ENCODE measurements around the gene MLLT3. TPM values are rescaled to one million over a fixed set of nuclear protein-coding genes. Genes with fewer than 3 reads are reported as not detected.
A peak's percentile ranks its signal among the peaks of the same experiment; 100 is the strongest.

The MLLT3 gene
- polyA plus RNA-seq, 1 donor, result 75.7 TPM

DNA sequence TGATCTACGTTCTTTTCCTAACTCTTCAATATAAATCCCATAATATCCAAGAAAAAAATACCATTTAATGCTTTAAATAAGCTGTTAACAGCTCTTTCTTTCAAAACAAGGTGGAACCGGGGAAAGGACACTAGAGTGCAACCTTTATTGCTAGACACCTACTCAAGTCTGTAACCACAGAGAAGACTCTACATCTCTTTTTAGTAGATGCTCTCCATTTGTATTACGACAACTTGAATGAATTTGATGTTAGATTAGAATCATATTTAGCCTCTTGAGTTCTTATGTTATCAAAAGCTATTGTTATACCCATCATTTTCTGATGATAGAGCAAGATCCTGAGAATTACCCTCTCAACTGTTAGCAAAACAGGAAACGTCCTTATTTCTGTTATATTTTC, 246.3 kb downstream of the MLLT3 start:
- no peak for DNase-seq

DNA sequence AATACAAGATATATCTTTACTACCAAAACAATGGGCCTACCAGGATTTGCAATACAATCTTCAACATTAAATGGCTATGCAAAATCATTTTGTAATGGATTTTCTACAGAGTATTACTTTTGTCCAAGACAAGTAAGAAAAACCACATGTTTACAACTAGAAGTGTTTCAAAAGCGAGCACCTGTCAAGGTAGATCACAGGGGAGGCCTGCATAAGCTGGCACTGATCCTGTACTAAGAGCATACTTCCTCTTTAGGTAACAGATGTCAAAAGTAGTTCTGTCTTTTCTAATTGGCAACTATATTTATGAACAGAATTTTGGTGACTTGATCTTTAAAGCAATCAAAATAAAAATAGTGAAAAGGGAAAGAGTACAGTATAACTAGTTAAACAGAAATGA, 249.0 kb downstream of the MLLT3 start:
- DNase-seq, result no peak

DNA sequence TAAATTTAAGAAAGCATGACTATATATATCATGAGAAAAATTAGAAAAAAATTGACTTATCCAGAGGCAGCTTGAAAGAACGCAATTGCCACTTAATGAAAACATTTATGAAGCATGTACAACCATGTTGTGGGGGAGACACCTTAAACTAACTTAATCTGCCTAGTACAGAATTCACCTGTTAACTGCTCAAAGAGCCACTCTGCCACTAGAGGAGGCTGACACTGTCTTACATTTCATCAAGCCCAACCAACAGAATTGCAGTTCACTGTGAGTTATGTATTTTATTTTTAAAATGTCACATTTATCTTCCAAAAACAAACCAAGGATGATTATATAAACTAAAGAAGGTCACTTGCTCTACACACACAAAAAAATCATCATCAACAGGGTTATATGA, 252.9 kb downstream of the MLLT3 start:
- DNase-seq, result no peak

DNA sequence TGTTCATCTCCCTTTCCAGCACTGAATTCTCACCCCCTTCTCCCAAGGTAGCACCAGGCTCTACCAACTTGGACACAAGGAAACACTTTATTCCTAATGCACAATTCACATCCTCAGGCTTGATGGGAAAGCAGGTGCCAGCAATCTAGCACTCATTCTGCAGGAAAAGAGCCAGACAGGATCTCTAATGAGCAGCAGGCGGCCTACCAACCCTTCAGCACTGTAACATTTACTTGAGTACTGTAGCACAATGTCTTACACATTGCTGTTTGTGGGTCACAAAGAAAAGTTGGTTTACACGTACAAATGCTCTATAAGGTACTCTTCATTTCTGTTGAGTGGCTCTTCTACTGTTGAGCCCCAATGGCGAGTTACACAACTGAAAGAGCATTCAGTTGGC, 254.4 kb downstream of the MLLT3 start:
- DNase-seq, result no peak

DNA sequence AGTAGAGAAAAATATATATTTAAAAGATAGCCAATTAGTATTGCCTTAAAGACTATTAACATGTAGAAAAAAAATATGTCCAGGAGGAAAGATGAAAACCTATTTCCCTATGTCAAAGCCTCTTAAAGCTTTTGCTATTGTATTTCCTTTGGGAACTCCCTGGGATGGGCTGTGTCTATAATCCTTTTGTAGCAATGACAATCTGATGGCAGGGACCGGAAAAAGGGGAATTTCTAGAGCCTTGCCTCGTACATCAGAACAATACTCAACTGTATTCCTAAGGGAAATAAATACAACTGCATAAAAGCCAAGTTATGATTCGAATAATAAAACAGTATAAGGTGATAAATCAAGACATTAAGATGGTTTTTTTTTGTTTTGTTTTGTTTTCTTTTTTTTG, 257.3 kb downstream of the MLLT3 start:
- no peak for DNase-seq

DNA sequence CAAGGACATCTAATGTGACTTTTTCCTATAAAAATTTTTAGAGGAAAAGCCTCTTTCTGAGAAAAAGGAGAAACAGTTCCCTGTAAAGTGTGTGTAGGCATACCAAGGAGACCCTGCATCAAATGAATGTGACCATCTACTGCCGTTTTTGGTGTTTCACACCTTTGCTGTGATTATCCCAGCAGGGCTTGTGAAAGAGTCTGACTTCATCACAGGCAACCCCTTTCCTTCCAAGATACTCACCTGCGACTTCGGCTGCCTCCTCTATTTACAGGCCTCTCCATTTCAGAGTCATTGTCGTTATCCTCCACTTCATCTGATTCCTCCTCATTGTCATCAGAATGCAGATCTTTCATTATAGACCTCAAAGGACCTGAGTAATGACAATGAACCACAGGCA, 259.1 kb downstream of the MLLT3 start:
- no peak for DNase-seq

DNA sequence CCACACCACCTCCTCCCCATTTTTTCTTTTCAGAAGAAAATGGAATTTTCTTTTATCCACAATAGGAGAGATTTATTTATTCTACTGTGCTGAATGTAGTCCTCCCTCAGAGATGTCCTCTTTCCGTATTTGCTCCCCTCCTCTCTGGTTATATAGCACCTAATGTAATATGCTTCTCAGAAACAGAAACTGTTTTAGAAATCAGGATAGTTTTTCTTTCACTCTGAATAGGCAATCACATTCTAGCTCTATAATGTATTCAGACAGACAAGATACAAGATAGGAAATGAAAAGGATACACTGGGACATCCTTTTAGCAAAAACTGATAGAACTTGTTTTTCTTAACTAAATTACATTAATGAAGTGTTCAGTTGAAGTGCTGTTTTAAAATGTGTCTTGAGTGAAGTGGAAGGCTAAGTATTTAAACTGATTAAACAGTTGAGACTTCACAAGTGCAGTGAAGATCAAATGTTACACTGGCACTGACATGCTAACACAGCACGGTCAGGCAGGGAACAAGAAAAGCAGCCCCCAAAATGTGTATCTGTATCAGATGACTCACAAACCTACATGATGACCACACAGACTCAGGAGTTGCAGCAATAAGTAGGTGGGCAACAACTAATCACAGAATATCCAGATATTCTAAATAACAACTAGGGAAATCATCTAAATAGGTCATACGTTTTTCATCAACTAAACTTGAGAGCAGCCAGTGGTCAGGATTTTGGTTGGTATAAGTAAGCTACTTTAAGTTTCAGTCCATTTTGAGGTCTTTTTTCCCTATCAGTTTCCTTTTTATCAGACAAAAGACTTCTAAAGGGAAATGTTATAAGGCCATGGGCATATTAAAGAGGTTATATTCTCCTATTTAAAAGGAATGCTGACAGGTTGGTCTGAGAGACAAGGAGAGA, 260.4 kb downstream of the MLLT3 start:
- DNase-seq, result no peak

DNA sequence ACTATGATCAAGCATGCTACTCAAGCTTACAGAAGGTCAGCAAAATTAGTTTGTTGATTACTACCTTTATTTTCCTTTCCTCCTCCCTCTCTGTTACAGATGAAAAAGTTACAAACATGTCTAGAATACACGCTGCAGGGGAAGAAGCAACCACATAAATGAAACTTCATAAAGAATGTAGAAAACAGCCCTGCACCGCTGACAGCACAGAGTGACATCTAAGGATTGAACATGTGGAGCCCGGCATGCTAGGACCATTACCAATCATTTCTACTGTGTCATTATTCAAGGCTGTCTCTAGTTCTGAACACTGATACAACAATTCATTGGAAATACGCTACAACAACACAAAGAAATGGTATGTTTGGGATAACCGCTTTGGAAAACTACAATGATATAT, 261.1 kb downstream of the MLLT3 start:
- no peak for DNase-seq

DNA sequence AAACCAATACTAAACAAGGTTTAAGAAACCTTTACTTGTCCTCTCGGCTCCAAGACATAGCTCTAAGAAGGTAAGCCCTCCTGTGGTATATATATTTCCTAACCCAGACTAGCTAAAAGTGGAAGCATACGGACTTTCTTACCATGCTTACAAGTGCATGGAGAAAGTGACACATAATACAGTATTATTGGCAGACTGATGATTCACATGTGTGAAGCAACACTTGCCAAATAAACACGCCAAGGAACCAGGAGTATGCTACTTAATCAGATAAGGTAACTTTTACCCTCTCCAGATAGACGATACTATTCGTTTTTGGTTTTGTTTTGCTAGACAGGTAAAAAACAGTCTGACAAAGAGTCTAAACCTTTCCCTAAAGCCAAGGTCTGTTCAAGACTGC, 264.1 kb downstream of the MLLT3 start:
- no peak for DNase-seq

DNA sequence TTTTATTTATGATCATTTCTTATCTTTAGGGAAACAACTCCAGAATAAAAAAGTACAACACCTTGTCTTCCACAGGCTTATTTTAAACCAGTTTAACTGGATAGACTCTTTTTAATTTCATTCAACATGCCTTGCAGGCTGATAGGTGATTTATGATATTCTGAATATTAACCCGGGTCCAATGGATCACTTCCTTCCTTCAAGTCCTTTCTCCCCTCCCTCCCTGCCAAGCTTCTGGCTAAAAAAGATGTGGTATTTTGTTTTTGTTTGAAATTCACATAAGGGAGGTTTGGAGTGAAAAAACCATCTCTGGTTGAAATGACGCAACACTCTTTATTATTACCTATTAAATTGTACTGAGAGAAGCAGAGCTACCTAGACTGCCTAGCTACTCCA, 265.3 kb downstream of the MLLT3 start:
- no peak for DNase-seq

DNA sequence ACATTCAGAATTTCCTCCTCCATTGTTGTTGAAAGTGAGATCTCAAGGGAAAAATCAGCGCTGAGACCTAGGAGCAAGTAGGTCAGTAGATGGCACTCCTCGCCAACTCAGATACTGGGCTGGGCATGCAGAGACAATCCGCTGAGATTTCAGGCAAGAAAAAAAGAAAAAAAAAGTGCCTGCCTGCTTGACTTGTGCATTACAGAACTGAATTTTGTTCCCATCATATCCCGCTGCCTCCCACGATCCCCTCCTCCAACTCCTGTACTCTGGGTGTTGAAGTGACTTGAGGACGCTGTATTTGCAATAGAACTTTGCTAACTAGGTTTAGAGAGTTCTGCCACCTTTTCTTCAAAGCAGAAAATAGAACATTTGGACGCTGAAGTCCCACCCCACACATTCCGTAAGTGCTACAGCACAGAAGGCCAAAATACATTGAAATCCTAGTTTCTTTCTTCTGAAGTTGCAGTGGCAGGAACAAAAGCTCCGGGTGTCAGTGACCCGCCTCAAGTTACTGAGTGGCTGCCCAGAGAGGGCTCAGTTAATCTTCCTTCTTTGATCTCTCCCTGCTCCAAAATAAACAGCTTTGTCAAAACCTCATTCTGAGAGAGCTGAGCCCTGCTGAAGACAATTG, 265.8 kb downstream of the MLLT3 start:
- peak; percentile 51 for DNase-seq

DNA sequence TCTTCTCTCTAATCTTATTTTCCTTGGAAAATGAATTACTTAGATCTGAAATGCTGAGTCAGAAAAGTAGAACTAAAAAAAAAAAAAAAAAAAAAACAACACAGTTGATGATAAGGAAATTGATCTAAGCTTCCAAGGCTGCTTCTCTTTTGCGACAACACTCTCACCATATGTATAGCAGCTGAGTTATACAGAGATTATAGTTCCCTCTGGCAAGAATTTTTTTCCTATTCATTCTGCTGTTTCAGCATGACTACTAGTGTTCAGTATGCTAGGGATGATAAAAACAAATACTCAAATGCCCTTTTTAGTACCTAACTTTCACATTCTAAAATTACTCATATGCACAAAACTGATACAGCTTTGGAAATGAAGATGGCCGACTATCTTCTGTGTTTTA, 267.3 kb downstream of the MLLT3 start:
- DNase-seq, result no peak

DNA sequence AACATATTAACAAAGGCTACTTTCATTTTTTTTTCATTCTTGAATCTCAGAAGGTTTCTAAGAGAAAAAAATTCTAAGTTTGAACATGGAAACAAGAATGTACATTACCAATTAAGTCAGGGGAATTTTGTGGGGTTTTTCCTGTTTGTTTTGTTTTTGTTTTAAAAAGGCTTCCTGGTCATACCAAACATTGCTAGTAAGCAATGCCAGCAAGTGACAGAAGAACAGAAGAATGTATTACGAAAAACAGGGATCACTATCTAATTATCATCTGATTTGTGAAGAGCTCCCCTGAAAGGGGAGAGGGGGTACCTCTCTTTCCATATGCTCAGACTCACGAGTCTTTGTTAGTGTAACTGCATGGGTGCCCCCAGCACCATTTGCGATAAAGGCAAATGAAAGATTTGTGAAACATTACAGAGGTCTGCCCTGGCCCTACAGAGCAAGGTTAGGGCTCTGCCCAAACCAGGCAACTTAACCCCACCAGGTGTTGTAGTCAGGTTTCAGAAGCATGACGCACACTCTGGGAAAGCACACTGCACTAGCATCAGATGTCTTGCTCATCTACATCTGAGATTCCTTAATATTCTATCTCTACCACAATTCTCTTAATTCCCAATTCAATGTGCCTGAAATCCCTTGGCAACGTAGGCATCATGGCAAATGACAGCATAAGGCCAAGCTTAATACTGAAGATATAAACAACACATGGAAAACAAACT, 268.2 kb downstream of the MLLT3 start:
- DNase-seq, result no peak

DNA sequence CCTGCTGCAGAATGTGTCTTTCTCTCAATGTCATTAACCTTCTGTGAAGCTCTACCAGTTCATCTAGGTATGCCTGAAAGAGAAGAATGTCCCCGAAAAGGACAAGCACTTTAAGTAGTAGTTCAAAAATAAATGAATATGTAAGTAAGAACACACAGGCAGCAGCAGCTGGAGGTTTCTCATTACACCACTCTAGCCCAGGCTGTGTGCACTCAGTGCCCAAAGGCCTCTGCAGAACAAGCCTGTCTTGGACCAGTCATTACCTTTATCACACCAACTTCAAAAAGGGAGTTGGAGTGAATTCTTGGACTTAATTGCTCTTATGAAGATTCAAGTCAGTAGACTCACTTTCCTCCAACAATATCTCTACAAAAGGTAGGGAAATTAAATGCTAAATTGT, 268.8 kb downstream of the MLLT3 start:
- DNase-seq, result no peak

DNA sequence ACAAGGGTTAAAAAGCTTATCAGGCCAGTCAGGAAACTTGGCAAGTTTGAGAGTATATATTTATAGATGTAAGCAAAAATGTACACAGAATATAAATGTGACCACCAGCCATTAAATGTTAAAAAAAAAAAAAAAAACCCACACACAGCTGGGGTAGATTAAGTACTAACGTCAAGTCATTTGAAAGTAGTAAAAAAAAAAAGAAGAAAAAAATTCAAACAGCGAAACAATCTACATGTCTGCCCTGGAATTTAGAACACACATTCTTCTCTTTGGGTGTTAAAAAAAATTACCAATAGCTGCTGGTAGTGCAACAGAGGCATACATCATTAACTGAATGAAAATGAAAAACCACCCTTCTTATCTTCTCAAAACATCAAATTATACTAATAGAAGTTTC, 269.7 kb downstream of the MLLT3 start:
- DNase-seq, result no peak

DNA sequence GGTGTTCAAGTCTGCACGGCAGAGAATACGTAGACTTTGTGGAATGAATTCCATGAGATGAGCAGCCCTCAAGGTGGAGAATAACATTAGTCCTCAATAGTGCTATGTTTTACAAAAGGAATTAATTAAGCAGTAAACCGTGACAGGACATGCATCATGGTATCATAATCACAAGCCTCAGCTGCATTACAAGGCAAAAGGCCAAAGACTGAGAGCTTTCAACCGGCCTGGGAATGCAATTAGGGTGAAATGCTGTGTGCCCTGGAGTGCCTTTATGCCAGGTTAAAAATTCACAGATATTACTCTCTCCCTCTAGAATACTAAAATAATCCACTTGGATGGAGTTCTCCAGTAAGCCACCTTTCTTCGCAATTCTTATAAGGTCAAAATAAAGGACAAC, 270.6 kb downstream of the MLLT3 start:
- DNase-seq, result no peak

DNA sequence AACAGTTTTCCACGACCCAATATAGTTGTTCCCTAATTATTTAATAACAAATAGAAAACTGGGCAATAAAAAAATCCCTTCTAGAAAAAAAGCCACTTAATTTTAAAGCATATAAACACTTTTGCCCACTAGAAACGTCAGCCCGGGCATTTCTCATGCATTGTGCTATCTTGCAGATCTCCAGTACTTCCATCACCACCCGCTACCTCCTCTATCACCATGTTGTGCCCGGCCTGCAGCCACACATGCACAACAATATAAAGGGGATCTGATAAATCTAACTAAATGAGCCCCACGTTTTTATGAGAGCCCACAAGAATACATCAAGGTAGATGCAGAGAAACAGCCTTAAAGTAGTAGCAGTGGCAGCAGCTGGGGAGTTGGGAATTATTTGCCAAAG, 272.7 kb downstream of the MLLT3 start:
- DNase-seq, result no peak

DNA sequence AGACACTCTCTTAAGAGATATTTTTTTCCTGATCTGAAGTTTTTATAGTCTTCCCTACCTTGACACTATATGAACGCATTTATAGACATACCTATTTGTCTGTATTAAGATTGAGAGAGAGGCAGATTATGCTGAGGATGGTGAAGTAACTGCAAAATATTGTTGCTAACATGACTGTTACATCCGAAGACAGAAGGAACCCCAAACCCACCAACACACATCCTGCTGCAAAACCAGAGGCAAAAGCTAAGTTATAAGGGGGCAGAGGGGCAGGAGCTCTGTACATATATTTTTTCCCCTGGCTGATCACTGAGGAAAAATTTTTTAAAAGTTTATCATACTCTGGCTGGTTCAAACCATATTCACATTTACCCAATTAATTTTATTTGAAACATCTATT, 279.0 kb downstream of the MLLT3 start:
- no peak for DNase-seq

DNA sequence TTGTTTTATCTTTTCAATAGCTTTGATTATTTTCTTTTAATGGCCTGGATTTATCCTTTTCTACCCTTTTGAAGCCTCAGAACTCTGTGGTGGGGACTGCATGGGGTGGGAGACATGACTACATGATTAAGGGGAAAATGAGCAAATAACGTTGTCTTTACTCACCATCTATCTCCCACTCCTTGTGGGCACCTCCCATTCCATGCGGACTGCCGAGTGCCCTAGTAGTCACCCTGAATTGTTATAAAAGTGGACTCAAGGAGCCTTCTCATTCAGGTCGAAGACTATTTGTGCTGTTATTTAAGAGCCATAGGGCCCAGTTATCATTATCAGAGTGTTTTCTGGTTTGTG, 281.8 kb downstream of the MLLT3 start:
- no peak for DNase-seq

DNA sequence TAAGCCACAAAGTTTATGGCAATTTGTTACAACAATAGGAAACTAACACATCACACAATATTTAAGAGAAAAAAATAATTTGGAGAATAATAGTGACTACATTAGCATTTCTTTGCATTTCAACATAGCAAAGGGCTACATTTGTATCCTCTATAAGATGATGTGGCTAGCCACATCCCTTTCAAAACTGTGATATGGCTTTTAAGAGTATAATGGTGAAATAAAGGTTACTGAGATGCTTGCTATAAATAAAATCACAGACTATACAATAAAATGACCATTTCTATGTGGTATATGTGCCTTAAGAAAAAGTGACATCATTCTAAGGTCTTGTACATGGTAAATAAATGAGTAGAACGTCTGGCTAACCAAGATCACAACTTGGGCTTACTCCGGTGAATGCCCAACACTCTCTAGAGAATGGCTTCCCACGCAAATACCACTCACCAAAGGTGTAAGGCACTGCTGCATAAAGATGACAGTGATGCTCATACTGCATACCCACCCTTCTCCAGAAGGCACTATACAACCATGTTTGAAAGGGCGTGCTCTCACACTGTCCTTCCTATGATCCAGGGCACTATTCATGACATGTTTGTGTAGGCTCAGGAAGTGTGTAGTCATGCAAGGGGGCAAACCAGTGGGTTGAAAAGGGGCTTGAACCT, 286.5 kb downstream of the MLLT3 start:
- DNase-seq, result no peak

DNA sequence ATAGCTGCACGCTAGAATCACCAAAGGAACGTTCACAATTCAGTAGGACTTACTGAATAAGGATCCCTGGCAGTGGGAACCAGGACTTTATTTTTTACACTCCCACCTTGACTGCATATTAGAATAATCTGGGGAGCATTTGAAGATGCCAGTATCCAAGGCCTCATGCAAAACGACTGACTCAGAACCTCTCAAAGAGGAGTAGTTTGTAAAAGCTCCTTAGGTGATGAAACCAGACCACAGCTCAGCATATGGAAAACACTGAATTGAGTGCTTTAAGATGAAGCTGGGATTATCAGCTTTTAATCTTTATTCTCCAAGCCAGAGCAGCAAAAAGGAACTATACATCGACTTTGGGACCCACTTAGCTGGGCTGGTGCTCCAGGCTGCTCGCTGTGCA, 288.3 kb downstream of the MLLT3 start:
- DNase-seq, result no peak

DNA sequence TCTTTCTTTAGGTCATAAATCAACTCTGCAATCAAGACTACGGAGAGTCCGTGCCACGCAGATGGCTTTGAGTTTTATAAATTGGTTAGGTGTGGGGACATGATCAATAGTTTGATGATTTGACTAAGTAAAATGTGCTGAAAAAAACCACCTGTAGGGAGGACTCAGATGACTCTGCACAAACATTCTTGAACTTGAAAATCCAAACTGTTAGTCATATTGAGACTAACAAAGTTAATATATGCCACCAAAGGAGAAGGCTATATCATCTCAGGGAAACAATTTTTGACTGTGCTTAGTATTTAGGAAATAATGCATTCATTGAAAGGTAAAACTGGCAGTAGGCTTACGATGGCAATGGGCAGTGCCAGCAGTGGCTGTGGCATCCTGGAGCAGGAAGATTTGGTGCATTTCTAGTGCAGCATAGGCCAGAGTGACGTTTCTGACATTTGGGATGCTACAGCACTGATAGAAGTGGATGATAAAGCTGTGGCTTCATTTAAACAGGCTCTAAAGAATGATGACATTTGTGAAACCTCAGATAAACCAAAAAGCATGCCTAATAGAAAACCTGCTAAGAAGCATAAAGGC, 291.1 kb downstream of the MLLT3 start:
- no peak for DNase-seq

DNA sequence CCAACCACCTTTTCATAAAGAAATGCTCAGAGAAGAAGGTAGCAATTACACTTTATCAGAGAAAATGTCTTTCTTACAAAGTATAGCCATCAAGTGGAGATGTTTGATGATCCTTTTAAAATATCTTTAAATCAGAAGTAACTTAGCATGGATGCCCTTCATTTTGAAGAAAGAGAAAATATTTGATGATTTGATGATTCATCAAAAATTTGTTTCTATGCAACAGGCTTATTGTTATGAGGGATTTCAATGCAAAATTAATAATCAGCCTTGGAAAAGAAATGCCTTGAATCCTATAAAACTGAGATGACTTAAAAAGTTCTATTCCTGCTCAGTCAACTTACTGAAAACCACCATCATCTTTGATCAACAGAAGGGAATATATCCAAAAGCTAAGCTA, 291.6 kb downstream of the MLLT3 start:
- no peak for DNase-seq
